ENCODE measurements around the gene G6PC3. TPM values are rescaled to one million over a fixed set of nuclear protein-coding genes. Genes with fewer than 3 reads are reported as not detected.
"Not testable (repeated sequence)": the region's sequence is repeated elsewhere in the genome, so short reads cannot be mapped to it uniquely, and the experiment has no call there.

Gene G6PC3
- total and polyA plus RNA-seq, 9 donors: 16.1 to 43.8 (median 37.0) TPM

GRCh38 chr17:44113382-44113781 lies 42.8 kb downstream of the G6PC3 start:
- Histone ChIP-seq H3K4me3 (ENCODE audit: low read length) (no peak overlapping the region), H3K4me1 (ENCODE audit: control insufficient read depth, insufficient read depth, low read length) (peaks cover 79% of the 10 kb centered on the region), H3K36me3 (ENCODE audit: control insufficient read depth, insufficient read depth, low read length) (peaks cover 46% of the 10 kb centered on the region), H3K9me3 (replicated peaks; ENCODE audit: control insufficient read depth, low read depth, low read length) (no peaks in the 10 kb centered on the region), H3K27me3 (ENCODE audit: control insufficient read depth, insufficient read depth, low read length) (no peaks in the 10 kb centered on the region), H3K27ac (ENCODE audit: low read length) (peak overlapping the region; percentile 93)
- 71% methylated on average over 1 of the region's 1 CpG for WGBS (ENCODE audit: insufficient coverage)
- DNase-seq: no peak

GRCh38 chr17:44113868-44114840 lies 43.6 kb downstream of the G6PC3 start:
- Histone ChIP-seq H3K4me3 (ENCODE audit: low read length) (no peak overlapping the region), H3K4me1 (ENCODE audit: control insufficient read depth, insufficient read depth, low read length) (peaks cover 78% of the 10 kb centered on the region)

GRCh38 chr17:44115585-44116415 lies 45.3 kb downstream of the G6PC3 start:
- Histone ChIP-seq H3K27me3 (ENCODE audit: control insufficient read depth, insufficient read depth, low read length) (no peaks in the 10 kb centered on the region), H3K4me1 (ENCODE audit: control insufficient read depth, insufficient read depth, low read length) (peaks cover 64% of the 10 kb centered on the region), H3K9me3 (replicated peaks; ENCODE audit: control insufficient read depth, low read depth, low read length) (no peaks in the 10 kb centered on the region), H3K36me3 (ENCODE audit: control insufficient read depth, insufficient read depth, low read length) (peaks cover 44% of the 10 kb centered on the region), H3K4me3 (ENCODE audit: low read length) (no peak overlapping the region), H3K27ac (ENCODE audit: low read length) (no peak overlapping the region)
- no peak for DNase-seq
- WGBS (ENCODE audit: insufficient coverage): 38% methylated on average over 9 of the region's 11 CpGs

More at GRCh38 chr17:44113868-44114840, 43.6 kb downstream of the G6PC3 start:
- H3K27ac ChIP-seq (ENCODE audit: low read length): no peak overlapping the region
- peaks cover 44% of the 10 kb centered on the region for H3K36me3 ChIP-seq (ENCODE audit: control insufficient read depth, insufficient read depth, low read length)
- H3K27me3 ChIP-seq (ENCODE audit: control insufficient read depth, insufficient read depth, low read length): no peaks in the 10 kb centered on the region
- no peaks in the 10 kb centered on the region for H3K9me3 ChIP-seq (replicated peaks; ENCODE audit: control insufficient read depth, low read depth, low read length)
- 86% methylated on average over 3 of the region's 9 CpGs for WGBS (ENCODE audit: insufficient coverage)
- DNase-seq: no peak

- no peak overlapping the region for H3K27ac ChIP-seq (ENCODE audit: low read length)
- no peaks in the 10 kb centered on the region for H3K27me3 ChIP-seq (ENCODE audit: control insufficient read depth, insufficient read depth, low read length)
- H3K4me3 ChIP-seq (ENCODE audit: low read length): no peak overlapping the region
- no peaks in the 10 kb centered on the region for H3K9me3 ChIP-seq (replicated peaks; ENCODE audit: control insufficient read depth, low read depth, low read length)
- WGBS (ENCODE audit: insufficient coverage): 70% methylated on average over 12 of the region's 18 CpGs
- peaks cover 64% of the 10 kb centered on the region for H3K4me1 ChIP-seq (ENCODE audit: control insufficient read depth, insufficient read depth, low read length)
- peaks cover 44% of the 10 kb centered on the region for H3K36me3 ChIP-seq (ENCODE audit: control insufficient read depth, insufficient read depth, low read length)
- DNase-seq: no peak
These were observed 46.8 kb downstream of the G6PC3 start for GRCh38 chr17:44117351-44117750.

- Histone ChIP-seq H3K36me3 (ENCODE audit: control insufficient read depth, insufficient read depth, low read length) (peaks cover 44% of the 10 kb centered on the region), H3K4me3 (ENCODE audit: low read length) (no peak overlapping the region), H3K4me1 (ENCODE audit: control insufficient read depth, insufficient read depth, low read length) (peaks cover 59% of the 10 kb centered on the region), H3K27ac (ENCODE audit: low read length) (no peak overlapping the region), H3K27me3 (ENCODE audit: control insufficient read depth, insufficient read depth, low read length) (no peaks in the 10 kb centered on the region), H3K9me3 (replicated peaks; ENCODE audit: control insufficient read depth, low read depth, low read length) (no peaks in the 10 kb centered on the region)
- WGBS (ENCODE audit: insufficient coverage): 46% methylated on average over 7 of the region's 10 CpGs
- no peak for DNase-seq
These were observed 48.0 kb downstream of the G6PC3 start for GRCh38 chr17:44118427-44119050.

GRCh38 chr17:44119062-44119461 lies 48.5 kb downstream of the G6PC3 start:
- H3K27ac ChIP-seq (ENCODE audit: low read length): no peak overlapping the region
- no peaks in the 10 kb centered on the region for H3K9me3 ChIP-seq (replicated peaks; ENCODE audit: control insufficient read depth, low read depth, low read length)
- H3K4me1 ChIP-seq (ENCODE audit: control insufficient read depth, insufficient read depth, low read length): peaks cover 56% of the 10 kb centered on the region
- no peaks in the 10 kb centered on the region for H3K27me3 ChIP-seq (ENCODE audit: control insufficient read depth, insufficient read depth, low read length)
- no peak for DNase-seq
- H3K36me3 ChIP-seq (ENCODE audit: control insufficient read depth, insufficient read depth, low read length): peaks cover 39% of the 10 kb centered on the region
- WGBS (ENCODE audit: insufficient coverage): 73% methylated on average over 5 of the region's 5 CpGs
- H3K4me3 ChIP-seq (ENCODE audit: low read length): no peak overlapping the region

- DNase-seq: no peak
- H3K36me3 ChIP-seq (ENCODE audit: control insufficient read depth, insufficient read depth, low read length): peaks cover 32% of the 10 kb centered on the region
- WGBS (ENCODE audit: insufficient coverage): no CpG with 5 or more reads among the region's 2 CpGs
- H3K9me3 ChIP-seq (replicated peaks; ENCODE audit: control insufficient read depth, low read depth, low read length): no peaks in the 10 kb centered on the region
- no peaks in the 10 kb centered on the region for H3K27me3 ChIP-seq (ENCODE audit: control insufficient read depth, insufficient read depth, low read length)
- H3K4me3 ChIP-seq (ENCODE audit: low read length): no peak overlapping the region
- H3K4me1 ChIP-seq (ENCODE audit: control insufficient read depth, insufficient read depth, low read length): peaks cover 53% of the 10 kb centered on the region
- no peak overlapping the region for H3K27ac ChIP-seq (ENCODE audit: low read length)
These were observed 49.3 kb downstream of the G6PC3 start for GRCh38 chr17:44119798-44120197.

GRCh38 chr17:44120281-44120680 lies 49.7 kb downstream of the G6PC3 start:
- not testable (repeated sequence) for H3K27me3 ChIP-seq (ENCODE audit: control insufficient read depth, insufficient read depth, low read length); H3K9me3 ChIP-seq (replicated peaks; ENCODE audit: control insufficient read depth, low read depth, low read length); H3K27ac ChIP-seq (ENCODE audit: low read length); DNase-seq; H3K4me3 ChIP-seq (ENCODE audit: low read length)
- peaks cover 48% of the 10 kb centered on the region for H3K4me1 ChIP-seq (ENCODE audit: control insufficient read depth, insufficient read depth, low read length)
- H3K36me3 ChIP-seq (ENCODE audit: control insufficient read depth, insufficient read depth, low read length): peaks cover 29% of the 10 kb centered on the region
- WGBS (ENCODE audit: insufficient coverage): 94% methylated on average over 10 of the region's 11 CpGs

- WGBS (ENCODE audit: insufficient coverage): no CpG with 5 or more reads among the region's 9 CpGs
- Histone ChIP-seq H3K4me3 (ENCODE audit: low read length) (no peak overlapping the region), H3K36me3 (ENCODE audit: control insufficient read depth, insufficient read depth, low read length) (peaks cover 27% of the 10 kb centered on the region), H3K9me3 (replicated peaks; ENCODE audit: control insufficient read depth, low read depth, low read length) (no peaks in the 10 kb centered on the region), H3K4me1 (ENCODE audit: control insufficient read depth, insufficient read depth, low read length) (peaks cover 40% of the 10 kb centered on the region), H3K27ac (ENCODE audit: low read length) (no peak overlapping the region), H3K27me3 (ENCODE audit: control insufficient read depth, insufficient read depth, low read length) (no peaks in the 10 kb centered on the region)
- no peak for DNase-seq
These were observed 50.5 kb downstream of the G6PC3 start for GRCh38 chr17:44120851-44121605.
